Measurements from ENCODE around the gene ATP2B3. TPM values are rescaled to one million over a fixed set of nuclear protein-coding genes. Genes with fewer than 3 reads are reported as not detected.

The ATP2B3 gene
- total RNA-seq, 4 donors from 2014 or later, result under 0.01 to 0.33 (median 0.21) TPM

GRCh38 chrX:153475271-153475670 is 42.2 kb upstream of the ATP2B3 start:
- DNase-seq (ENCODE audit: extremely low spot score), result no peak
- H3K4me3 ChIP-seq, result peak overlapping the region; percentile 37 to 51 (median 44)

GRCh38 chrX:153475751-153476281 is 41.6 kb upstream of the ATP2B3 start:
- DNase-seq (ENCODE audit: extremely low spot score), result no peak
- no peak for TF ChIP-seq POLR2A (IDR thresholded peaks at IDR 0.05; ENCODE audit: low read depth)
- no peak for TF ChIP-seq CTCF (IDR thresholded peaks at IDR 0.05)
- no peak for TF ChIP-seq POLR2AphosphoS5 (IDR thresholded peaks at IDR 0.05)
- TF ChIP-seq EP300 (IDR thresholded peaks at IDR 0.05), result no peak
- H3K9me3 ChIP-seq, result no peaks in the 10 kb centered on the region
- intact Hi-C loops (cut with DNase I), result no loop called here
- no peak overlapping the region for H3K27ac ChIP-seq (replicated peaks in 1 of 4)
- no peak overlapping the region for H3K4me3 ChIP-seq
- WGBS, result 86% methylated on average over 11 of the region's 11 CpGs
- H3K4me1 ChIP-seq, result peaks cover 12 to 35% (median 29%) of the 10 kb centered on the region in 4 donors
- H3K27me3 ChIP-seq, result peaks cover 0 to 5% (median 0%) of the 10 kb centered on the region in 4 donors
- no peaks in the 10 kb centered on the region for H3K36me3 ChIP-seq

More at GRCh38 chrX:153475271-153475670, 42.2 kb upstream of the ATP2B3 start:
- intact Hi-C loops (cut with DNase I), result no loop called here
- WGBS, result 81% methylated on average over 7 of the region's 7 CpGs
- Histone ChIP-seq H3K27ac (replicated peaks in 1 of 4) (peak overlapping the region in 2 of 4 donors; percentile 10 to 51), H3K36me3 (no peaks in the 10 kb centered on the region), H3K9me3 (no peaks in the 10 kb centered on the region), H3K4me1 (peaks cover 12 to 35% (median 29%) of the 10 kb centered on the region in 4 donors), H3K27me3 (peaks cover 0 to 5% (median 0%) of the 10 kb centered on the region in 4 donors)
- TF ChIP-seq EP300 (IDR thresholded peaks at IDR 0.05), result no peak
- no peak for TF ChIP-seq CTCF (IDR thresholded peaks at IDR 0.05)

- no peaks in the 10 kb centered on the region for H3K9me3 ChIP-seq
- H3K4me3 ChIP-seq, result no peak overlapping the region
- intact Hi-C loops (cut with DNase I), result no loop called here
- H3K4me1 ChIP-seq, result peaks cover 12 to 31% (median 29%) of the 10 kb centered on the region in 4 donors
- no peaks in the 10 kb centered on the region for H3K36me3 ChIP-seq
- WGBS, result 65% methylated on average over 10 of the region's 16 CpGs
- H3K27me3 ChIP-seq, result peaks cover 0 to 5% (median 0%) of the 10 kb centered on the region in 4 donors
- TF ChIP-seq EP300 (IDR thresholded peaks at IDR 0.05) (no peak), POLR2A (IDR thresholded peaks at IDR 0.05; ENCODE audit: low read depth) (no peak), CTCF (IDR thresholded peaks at IDR 0.05) (no peak), POLR2AphosphoS5 (IDR thresholded peaks at IDR 0.05) (no peak)
- no peak for DNase-seq (ENCODE audit: extremely low spot score)
- peak overlapping the region; percentile 17 to 43 (median 37) for H3K27ac ChIP-seq (replicated peaks in 1 of 4)
These were observed 40.6 kb upstream of the ATP2B3 start for GRCh38 chrX:153476666-153477363.

- Histone ChIP-seq H3K27ac (replicated peaks in 1 of 4) (peak overlapping the region in 3 of 4 donors; percentile 17 to 43 (median 33)), H3K36me3 (no peaks in the 10 kb centered on the region), H3K4me1 (peaks cover 12 to 31% (median 29%) of the 10 kb centered on the region in 4 donors), H3K27me3 (peaks cover 0 to 5% (median 0%) of the 10 kb centered on the region in 4 donors), H3K9me3 (no peaks in the 10 kb centered on the region), H3K4me3 (no peak overlapping the region)
- DNase-seq (ENCODE audit: extremely low spot score), result no peak
- intact Hi-C loops (cut with DNase I), result no loop called here
- 62% methylated on average over 6 of the region's 11 CpGs for WGBS
- TF ChIP-seq CTCF (IDR thresholded peaks at IDR 0.05), result no peak
- no peak for TF ChIP-seq EP300 (IDR thresholded peaks at IDR 0.05)
These were observed 40.0 kb upstream of the ATP2B3 start for GRCh38 chrX:153477364-153477857.
